ENCODE data around the gene BLOC1S6.

- TF ChIP-seq CTCF (IDR thresholded peaks at IDR 0.05) (no peak), POLR2A (IDR thresholded peaks at IDR 0.05) (no peak)
Observed at GRCh38 chr15:45606841-45607240, 19.7 kb downstream of the BLOC1S6 start.

Data from adrenal gland (tissue), 5 donors.